GM21515 (cell line): ENCODE results near the gene CAPN2.

Experiments used
- ATAC-seq: cut with Tn5 transposase; IDR thresholded peaks from one replicate; pipeline ENCODE4 v1.9.1; 2021; ENCODE audit not compliant: unreplicated experiment

CAPN2 gene

GRCh38 chr1:223702735-223703667 is 9.3 kb upstream of the CAPN2 start:
- ATAC-seq: no peak

- ATAC-seq: no peak
Observed at GRCh38 chr1:223703668-223704013, 8.7 kb upstream of the CAPN2 start.

GRCh38 chr1:223704921-223705878 is 7.1 kb upstream of the CAPN2 start:
- ATAC-seq: no peak

DNA sequence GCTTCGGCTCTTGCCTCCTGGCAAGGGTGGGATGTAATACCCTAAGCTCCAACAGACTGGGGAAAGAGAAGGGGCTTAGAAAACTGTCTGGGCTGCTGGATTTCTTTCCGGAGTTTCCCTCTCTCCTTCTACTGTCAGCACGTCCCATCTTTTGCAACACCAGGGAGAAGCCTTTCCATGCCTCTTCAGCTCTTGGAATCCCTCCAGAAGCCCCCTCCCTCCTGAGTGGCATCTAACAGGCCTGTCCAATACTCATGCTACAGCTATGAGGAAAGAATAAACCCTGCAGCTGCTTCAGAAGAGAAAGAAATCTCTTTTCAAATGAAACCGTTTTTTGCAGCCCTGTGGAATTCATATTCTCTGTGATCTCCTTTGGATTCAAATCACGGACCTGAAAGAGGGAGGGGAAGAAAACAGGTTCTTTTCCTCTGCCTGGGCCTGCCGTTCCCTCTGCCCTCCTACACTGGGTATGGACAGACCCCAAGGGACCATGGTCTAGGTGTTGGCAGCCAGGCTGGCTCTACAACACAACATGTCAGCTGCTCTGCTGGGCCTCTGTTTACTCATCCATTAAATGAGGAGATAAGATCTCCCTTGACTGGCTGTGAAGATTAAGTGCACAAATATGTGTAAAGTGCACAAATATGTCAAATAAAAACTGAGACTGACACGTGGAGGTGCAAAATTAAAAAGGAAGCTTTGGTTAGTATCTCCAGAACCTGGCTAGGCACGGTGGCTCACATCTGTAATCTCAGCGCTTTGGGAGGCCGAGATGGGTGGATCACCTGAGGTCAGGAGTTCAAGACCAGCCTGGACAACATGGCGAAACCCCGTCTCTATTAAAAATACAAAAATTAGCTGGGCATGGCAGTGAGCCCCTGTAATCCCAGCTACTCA is 6.0 kb upstream of the CAPN2 start:
- no peak for ATAC-seq

DNA sequence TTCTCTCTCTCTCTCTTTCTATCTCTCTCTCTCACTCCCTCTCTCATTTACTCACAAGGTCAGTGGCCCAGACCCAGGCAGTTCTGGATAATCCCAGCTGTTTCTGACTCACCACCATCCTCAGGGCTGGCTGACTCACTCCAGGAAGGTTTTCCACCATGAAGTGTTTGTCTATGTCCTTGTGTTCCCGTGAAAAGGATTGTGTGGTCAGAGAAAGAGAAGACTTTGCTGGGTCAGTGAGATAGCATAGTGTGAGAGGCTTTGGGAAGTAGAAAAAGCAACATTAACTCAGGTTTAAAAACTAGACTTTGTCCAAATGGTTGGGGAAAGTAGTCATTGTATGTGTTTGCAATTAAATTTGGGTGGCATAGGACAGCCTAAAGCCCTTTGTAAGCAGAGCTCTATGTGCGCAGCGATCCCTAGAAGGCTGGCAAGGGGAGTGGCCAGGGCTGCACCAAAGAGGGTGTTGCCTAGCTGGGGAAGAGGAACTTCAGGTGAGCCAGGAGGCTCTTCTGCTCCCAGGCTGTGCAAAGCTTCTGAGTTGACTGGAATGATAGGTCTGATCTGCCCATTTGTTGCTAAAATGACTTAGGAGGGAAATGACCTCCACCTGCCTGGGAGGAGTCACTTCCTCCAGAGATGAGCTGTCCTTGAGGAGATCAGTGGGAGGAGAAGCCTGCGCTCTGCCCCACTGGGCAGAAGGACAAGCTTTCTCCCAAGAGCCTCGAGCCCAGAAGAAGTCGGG is 4.9 kb upstream of the CAPN2 start:
- ATAC-seq: no peak

DNA sequence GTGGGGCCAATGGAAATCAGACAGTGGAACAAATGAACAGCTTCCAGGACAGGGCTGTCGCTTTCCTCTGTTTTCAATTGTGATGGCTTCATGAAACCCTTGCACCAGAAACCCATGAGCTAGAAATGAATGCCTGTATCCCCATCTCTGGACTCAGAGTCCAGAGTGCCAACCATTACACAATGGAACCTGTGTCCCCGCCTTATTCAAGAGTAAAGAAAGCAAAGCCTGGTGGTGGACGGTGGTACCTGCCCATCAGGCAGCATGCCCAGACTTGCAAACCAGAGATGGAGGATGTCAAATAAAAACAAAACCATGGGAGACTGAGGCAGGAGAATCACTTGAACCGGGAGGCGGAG is 4.4 kb upstream of the CAPN2 start:
- ATAC-seq: no peak

- no peak for ATAC-seq
Observed at GRCh38 chr1:223708651-223709268, 3.6 kb upstream of the CAPN2 start.

DNA sequence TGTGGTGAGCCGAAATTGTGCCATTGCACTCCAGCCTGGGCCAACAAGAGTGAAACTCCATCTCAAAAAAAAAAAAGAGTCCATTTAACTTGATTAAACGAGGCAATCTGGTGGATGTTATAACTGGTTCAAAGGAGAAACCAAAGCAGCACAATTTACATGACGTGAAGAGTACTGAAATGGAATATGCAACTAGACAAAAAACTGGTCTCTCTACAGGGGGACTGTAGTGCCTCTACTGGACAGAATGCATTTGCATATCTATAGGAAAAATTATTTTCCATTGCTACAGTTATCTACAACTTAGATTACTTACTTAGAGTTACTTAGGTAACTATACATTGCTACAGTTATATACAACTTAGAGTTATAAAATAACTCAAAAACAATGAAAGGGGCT is 2.7 kb upstream of the CAPN2 start:
- ATAC-seq: no peak

DNA sequence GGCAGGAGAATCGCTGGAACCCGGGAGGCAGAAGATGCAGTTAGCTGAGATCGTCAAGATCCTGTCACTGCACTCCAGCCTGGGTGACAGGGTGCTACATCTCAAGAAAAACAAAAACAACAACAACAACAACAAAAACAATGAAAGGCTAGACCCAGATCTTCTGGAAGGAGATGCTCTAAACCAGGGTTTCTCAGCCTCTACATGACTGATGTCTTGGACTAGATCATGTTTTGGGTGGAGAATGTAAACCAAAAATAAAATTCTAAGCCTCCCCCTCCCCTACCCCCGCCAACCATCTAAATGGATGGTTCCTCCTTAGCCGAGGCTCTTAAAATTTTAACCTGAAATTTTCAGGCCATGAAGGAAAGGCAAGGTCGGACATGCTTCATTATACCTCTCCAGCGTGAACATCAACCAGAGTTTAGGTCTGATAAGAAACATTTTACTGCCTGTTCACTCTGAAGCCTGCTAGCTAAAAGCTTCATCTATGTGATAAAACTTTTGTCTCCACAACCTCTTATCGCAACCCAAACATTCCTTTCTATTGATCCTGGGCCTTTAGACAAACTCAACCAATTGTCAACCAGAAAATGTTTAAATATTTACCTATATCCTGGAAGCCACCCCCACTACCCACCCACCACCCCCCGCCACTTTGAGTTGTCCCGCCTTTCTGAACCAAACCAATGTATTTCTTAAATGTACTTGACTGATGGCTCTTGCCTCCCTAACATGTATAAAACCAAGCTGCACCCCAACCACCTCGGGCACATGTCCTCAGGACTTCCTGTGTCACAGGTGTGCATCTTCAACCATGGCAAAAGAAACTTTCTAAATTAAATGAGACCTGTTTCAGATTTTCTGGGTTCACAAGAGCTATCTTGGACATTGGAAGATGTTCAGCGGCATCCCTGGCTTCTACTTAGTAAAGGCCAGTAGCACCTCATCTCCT is 1.9 kb upstream of the CAPN2 start:
- no peak for ATAC-seq

DNA sequence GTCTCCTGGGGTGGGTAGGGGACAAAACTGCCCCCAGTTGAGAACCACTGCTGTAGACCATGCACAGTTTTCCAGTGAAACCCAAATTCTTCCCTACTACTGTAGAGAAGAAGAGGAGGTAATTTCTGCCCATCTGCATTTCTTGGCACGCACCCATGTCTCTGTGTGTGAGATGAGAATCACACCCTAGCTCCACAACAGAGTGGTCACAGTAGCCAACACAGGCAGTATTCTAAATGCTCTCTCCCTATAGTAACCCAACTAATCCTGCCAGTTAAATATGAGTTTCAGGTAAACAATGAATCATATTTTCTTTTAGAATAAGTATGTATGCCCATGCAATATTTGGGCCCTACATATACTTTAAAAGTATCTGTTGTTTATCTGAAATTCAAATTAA is 1.2 kb upstream of the CAPN2 start:
- no peak for ATAC-seq

DNA sequence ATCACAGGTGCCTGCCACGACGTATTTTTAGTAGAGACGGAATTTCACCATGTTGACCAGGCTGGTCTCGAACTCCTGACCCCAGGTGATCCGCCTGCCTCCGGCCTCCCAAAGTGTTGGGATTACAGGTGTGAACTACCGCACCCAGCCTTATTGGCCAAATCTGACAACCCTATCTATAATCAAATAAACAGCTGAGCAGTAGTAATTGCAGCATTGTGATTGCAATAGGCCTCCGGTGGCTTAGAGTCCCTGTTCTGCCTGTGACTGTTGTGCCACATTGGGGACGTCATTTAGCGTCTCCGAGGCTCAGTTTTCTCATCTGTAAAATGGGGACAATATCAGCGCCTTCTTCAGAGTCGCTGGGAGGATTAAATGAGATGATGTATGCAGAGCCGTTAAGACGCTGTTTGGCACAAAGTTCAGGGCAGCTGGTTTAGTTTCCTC is 569 bp upstream of the CAPN2 start:
- ATAC-seq: no peak

- peak; percentile 25 for ATAC-seq
Observed at GRCh38 chr1:223712850-223713474, 623 bp downstream of the CAPN2 start.

GRCh38 chr1:223713546-223714420 is 1.4 kb downstream of the CAPN2 start:
- ATAC-seq: no peak

DNA sequence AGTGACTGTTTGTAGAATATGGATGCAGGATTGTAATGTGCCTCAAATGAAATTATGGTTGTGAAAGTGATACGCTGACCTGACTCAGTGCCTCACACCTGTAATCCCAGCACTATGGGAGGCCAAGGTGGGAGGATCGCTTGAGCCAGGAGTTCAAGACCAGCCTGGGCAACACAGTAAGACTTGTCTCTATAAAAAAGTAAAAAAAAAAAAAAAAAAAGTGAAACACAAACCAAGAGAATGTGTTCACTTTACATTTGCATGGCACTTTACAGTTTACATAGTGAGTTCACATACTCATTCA is 2.0 kb downstream of the CAPN2 start:
- no peak for ATAC-seq

- ATAC-seq: no peak
Observed at GRCh38 chr1:223714849-223715603, 2.7 kb downstream of the CAPN2 start.

GRCh38 chr1:223715604-223716172 is 3.3 kb downstream of the CAPN2 start:
- ATAC-seq: no peak
